NCI-H2029 (cell line): ENCODE measurements around the gene ENPP7.
"Not testable (repeated sequence)": the region's sequence is repeated elsewhere in the genome, so short reads cannot be mapped to it uniquely, and the experiment has no call there.

Source experiments
- DNase-seq: peaks from one replicate; lab custom pipeline; 2025; lab: John Stamatoyannopoulos, UW

ENPP7 gene

DNA sequence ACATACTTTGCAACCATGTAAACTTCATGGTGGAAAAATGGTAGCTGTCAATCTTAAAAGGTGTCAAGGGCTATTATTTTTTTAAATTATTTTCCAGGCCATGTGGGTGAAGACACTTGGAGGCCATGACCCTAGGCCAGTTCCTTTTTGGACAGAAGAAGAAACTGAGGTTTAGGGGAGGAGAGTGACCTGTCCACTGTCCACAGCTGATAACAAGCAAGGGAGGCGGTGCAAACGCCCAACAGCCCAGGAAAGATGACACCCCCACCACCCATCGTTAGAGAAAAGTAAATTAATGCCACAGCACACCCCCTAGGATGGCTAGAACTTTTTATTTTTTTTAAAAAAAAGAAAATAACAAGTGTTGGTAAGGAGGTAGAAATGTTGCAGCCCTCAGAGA lies 19.2 kb downstream of the ENPP7 start:
- no peak for DNase-seq

DNA sequence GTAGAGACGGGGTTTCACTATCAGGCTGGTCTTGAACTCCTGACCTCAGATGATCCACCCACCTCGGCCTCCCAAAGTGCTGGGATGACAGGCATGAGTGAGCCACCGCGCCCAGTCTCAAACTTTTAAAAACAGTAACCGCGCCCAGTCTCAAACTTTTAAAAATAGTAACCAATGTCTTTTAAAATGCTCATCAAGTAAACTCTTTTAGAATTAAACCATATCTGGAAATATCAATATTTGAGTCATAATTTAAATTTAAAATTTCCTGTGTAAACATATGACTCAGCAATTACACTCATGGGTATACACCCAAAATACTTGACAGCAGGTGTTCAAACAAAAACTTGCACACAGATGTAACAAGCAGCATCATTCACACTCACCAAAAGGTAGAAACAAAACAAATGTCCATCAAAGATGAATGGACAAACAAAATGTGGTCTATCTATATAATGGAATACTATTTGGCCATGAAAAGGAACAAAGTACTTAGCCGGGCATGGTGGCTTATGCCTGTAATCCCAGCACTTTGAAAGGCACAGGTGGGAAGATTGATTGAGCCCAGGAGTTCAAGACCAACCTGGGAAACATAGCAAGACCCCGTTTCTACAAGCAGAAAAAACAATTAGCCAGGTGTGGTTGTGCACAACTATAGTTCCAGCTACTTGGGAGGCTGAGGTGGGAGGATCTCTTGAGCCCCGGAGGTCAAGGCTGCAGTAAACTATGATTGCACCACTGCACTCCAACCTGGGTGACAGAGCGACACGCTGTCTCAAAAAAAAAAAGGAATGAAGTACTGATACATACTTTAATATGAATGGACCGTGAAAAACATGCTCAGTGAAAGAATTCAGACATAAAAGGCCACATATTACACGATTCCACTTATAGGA lies 20.2 kb downstream of the ENPP7 start:
- DNase-seq = no peak

DNA sequence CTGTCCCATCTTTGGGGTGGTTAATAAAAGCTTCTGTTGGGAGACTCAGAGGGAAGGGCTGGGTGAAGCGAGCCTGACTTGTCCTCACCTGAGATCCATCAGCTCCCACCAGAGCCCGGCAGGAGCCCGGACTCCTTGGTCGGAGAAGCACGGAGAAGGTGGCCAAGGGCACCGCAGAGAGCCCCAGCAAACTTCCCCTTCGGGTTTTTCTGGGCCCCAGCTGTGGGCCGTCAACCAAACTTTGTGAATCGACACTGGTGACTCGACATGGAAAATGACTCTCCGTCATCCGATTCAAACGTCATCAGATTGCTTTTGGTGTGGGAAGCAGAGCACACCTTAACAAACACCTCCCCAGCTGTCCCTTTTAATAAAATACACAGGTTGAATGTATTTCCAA lies 21.4 kb downstream of the ENPP7 start:
- no peak for DNase-seq

DNA sequence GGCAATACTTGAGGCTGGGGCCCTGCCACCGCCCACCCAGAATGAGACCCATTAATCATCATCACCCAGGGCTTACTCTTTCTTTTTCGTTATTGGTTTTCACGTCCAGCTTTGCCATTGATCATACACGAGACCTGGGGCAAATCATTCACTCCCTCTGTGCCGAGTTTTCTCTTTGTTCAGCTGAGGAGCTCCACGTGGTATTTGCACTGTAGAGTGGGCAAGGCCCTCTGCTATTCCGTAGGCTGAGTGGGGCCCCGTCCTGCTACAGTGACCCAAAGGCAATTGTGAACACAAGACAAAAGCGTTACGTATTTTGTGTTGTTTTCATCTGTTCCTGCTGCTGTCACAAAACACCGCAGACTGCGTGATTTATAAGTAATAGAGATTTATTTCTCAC lies 23.6 kb downstream of the ENPP7 start:
- DNase-seq = no peak

DNA sequence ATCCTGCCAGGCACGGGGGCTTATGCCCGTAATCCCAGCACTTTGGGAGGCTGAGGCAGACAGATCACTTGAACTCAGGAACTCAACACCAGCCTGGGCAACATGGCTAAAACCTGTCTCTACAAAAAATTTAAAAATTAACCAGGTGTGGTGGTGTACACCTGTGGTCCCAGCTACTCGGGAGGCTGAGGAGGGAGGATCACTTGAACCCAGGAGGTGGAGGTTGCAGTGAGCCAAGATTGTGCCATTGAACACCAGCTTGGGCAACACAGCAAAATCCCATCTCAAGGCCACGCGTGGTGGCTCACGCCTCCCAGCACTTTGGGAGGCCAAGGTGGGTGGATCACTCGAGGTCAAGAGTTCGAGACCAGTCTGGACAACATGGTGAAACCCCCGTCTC lies 24.2 kb downstream of the ENPP7 start:
- not testable (repeated sequence) for DNase-seq

DNA sequence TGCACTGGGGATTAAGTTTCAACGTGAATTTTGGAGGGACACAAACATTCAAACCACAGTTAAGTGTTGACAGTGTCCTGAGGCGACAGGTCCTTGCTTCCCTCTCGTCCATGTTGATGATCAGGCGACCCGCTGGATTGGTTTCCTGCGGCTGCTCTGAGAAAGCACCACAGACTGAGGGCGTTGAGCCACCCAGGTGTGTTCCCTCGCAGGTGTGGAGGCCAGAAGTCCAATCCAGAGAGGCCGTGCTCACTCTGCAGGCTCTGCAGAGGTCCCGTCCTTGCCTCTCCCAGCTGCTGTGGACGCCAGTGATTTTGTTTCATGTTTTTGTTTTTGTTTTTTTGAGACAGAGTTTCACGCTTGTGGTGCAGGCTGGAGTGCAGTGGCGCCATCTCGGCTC lies 24.8 kb downstream of the ENPP7 start:
- no peak for DNase-seq

DNA sequence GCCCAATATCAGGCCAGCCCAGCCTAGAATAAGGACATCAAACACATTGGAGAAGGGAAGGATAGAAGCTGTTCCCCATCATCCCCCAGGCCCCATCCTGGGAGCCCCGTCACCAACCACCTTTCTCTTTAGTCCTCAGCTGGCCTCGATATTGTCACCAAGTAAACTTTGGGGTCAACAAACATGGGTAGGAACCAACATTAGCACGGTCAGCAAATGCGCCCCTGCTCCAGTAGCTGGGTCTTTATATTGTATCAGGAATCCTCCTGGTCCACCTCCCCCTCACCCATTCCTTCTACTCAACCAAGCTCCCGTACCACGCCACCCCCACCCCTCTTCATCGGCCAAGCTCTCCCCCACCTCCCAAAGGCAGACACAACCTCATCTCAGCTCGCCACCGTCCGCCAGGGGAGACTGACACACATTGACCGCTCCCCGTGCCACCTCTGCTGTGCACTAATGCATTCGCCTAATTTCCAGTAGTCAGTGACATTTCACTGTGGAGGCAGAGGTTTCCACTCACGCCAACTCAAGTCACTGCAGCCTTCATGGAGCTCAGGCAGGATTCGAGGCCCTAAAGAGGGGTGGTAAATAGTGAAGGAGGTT lies 26.5 kb downstream of the ENPP7 start:
- DNase-seq = no peak

DNA sequence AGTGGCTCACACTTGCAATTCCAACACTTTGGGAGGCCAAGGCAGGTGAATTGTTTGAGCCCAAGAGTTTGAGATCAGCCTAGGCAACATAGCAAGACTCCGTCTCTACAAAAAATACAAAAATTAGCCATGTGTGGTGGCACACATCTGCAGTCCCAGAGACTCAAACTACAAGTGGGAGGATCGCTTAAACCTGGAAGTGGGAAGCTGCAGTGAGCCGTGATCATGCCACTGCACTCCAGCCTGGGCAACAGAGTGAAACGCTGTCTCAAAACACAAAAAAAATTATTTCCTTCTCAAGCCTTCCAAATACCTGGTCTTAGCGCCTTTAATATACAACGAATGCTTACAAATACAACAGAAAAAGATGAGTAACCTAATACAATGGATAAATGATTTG lies 27.5 kb downstream of the ENPP7 start:
- DNase-seq = no peak

DNA sequence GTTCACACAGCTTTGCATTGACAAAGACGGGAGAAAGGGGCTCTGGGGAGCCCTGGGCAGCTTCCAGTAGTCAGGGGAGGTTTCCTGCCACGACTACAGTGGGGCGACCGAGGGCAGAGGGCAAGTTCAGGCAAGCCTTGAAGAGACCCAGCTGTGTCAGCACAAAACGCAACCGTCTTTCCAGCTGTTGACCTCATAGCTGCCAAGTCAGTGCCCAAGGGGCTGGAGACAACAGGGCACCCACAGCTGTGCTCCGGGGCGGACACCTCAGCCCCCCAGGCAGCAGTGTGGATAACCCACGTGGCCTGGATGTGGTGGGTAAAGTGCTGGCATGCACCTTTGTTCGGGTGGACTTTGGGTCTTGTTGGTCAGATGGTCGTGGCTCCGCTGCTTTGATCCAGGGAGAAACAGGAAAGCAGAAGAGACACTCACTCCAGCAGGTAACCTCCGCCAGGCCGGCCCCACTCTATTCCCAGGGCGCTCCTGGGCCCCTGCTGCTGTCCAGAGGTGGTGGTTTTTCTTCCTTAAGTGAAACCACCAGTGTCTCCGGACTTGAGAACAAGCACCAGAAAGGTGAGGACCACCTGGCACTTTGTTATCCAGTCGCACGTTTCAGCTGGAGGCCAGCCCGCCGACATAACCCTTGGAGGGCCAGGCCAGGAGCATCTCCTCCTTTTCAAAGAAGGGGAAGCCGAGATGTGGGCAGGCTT lies 29.6 kb downstream of the ENPP7 start:
- DNase-seq = no peak

DNA sequence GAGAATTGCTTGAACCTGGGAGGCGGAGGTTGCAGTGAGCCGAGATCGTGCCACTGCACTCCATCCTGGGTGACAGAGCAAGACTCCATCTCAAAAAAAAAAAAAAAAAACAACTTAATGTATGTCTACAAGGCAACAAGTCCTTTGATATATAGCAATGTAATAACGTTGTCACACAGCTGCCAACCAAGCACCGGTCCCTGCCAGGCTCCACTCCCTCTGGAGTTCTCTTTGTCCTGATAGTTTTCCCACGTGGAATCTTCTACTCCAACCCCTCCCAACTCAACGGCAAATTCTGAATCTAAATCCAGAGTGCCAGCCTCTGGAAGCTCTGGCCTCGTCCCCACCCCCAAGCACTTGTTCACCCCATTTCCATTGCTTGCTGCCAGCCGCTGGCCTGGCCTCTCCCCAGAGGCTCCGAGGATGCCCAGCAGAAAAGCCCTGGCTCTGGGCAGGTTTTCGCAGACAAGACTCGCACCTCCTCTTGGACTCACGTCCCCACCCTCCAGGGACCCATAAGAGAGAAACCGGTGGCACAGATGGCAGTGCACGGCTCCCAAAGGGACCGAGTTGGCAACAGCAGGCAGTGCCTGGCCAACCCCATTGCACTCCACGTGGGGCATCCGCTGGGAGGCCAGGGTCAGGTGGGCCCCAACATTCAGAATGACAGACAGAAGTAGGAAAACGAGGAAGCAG lies 31.3 kb downstream of the ENPP7 start:
- DNase-seq = no peak

DNA sequence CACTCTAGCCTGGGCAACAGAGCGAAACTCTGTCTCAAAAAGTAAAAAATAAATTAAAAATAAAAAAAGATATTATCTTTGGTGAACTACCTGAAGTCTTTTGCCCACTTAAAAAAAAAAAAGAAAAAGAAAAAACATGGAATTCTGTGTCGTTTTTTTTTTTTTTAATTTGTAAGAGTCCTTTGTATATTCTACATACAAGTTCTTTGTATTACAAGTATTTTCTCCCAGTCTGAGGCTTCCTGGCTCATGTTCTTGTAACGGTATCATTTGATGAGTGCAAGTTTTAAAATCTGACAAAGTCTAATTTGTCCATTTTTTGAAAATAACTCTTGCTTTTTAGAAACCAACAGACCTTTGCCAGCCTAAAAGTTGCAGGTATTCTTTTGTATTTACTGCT lies 35.0 kb downstream of the ENPP7 start:
- no peak for DNase-seq

DNA sequence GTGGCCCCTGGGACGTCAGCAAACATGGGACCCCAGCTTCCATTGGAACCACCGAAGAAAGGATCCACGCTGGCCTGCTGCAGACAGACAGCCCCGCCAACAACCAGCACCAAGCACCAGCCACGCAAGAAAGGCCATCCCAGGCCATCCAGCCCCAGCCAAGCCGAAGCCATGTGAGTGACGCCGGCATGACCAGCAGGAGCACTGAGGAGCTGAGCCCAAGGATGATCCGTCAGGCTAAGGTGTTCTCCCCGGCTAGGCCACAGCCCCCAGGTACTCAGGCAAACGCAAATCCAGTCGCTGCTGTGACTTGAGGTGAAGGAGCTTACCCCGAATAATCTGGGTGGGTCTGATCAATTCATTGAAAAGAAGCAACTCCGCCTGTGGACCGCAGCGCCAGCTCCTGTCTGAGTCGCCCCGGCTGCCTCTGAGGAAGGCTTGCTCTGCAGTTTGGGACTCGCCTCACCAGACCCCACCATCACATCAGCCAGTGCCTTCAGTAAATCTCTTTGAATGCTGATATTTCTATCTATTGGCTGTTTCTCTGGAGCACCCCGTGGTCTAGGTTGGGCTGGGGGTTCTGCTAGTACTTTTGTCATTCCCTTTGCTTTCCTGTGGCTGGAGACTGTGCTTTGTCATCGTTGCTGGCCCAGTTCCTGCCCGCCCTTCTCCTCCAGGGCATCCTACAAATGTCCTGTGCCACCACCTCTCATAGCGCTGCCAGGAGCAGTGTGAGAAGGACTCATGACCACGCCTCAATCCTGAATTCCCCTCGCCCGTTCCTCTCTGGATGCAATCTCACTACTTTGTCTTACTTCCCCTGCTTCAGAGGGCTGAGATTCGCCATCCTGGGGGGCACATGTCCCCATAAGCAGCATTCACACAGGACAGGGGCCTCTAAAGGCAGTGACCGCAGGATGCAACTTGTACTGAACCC lies 39.1 kb downstream of the ENPP7 start:
- DNase-seq = no peak

DNA sequence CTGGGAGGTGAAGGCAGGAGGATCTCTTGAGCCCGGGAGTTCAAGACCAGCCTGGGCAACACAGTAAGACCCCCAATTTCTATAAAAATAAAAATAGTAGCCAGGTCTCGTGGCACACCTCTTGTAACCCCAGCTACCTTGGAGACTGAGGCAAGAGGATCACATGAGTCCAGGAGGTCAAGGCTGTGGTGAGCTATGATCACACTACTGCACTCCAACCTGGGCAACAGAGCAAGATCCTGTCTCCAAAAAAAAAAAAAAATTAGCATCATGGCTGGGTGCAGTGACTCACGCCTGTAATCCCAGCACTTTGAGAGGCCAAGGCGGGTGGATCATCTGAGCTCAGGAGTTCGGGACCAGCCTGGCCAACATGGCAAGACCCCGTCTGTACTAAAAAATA lies 40.5 kb downstream of the ENPP7 start:
- no peak for DNase-seq

DNA sequence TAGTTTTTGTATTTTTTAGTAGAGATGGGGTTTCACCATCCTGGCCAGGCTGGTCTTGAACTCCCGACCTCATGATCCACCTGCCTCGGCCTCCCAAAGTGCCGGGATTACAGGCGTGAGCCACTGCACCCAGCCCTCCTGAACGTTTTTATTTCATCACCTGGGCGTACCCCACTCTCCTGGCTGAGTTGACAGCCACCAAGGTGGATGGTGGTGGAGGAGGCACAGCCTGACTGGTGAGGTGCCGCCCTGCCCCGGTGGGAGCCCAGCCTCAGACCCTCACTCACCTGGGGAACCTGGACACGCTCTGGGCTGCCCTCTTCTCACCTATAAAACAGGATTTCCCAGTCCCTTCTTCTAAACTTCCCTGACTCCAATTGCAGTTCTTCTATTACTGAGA lies 42.0 kb downstream of the ENPP7 start:
- DNase-seq = not testable (repeated sequence)

DNA sequence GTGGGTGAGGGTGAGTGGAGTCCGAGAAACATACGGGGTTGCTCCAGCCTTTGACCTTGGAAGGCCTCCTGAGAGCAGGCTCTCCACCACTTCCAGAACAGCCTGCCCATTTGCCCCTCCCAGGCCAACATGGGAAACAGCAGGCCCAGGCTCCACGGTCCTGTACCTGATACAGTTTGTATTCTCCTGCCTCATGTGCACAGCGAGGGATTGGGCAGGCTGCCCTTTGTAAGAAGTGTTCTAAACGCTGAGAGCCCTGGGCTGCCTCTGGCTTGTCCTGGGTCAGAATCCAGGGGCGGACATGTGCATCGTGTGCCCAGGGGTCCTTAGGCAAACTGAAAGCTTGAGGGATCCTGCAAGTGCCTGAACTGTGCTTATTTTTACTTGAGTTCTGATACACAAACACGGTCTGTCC lies 43.8 kb downstream of the ENPP7 start:
- no peak for DNase-seq

DNA sequence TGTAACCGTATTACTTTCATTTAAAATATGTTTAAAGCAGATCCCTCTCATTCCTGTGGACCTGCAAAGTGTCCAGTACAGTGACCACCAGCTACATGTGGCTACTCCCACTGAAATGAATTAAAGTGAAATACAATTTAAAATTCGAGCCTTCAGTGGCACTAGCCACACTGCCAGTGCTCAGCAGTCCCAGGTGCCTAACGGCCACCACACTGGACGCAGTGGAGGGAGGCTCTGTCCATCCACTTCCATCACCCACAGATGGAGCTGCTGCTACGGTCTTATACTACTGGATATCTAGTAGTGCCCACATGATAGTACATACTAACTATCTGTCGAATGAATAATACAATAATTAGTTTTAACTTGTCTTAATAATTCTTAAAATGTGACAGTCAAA lies 44.9 kb downstream of the ENPP7 start:
- no peak for DNase-seq

DNA sequence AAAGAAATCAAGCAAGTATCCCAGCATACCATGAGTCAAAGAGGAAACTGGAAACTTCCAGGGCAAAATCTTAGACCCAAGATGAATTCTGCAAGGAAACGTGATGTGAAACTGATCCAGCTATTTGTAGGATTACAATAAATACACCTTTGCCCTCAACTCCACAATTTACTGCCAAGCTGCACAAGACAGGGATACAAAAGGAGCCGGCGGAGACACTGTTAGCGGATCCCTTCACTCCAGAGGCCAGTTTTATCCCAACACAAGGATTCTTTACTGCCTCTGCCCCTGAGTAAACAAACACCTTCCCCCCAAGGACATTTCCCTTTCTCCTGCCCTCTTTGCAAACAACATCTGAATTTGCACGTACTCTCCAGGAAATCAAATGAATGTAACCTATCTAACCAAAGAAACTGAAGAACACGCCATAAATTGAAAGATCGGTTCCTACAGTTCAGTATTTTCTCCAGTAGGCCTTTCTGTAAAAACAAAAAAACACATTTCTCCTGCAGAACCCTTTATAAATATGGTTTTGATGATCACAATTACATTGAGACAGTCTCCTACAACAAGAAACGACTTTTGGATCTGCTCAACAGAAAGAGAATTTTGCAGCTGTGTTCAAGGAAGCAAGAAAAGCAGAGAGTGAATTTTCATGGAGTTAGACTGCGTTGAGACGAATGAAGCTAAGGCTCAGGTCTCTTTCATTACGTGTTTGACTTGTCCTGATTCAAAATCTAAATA lies 45.8 kb downstream of the ENPP7 start:
- no peak for DNase-seq

DNA sequence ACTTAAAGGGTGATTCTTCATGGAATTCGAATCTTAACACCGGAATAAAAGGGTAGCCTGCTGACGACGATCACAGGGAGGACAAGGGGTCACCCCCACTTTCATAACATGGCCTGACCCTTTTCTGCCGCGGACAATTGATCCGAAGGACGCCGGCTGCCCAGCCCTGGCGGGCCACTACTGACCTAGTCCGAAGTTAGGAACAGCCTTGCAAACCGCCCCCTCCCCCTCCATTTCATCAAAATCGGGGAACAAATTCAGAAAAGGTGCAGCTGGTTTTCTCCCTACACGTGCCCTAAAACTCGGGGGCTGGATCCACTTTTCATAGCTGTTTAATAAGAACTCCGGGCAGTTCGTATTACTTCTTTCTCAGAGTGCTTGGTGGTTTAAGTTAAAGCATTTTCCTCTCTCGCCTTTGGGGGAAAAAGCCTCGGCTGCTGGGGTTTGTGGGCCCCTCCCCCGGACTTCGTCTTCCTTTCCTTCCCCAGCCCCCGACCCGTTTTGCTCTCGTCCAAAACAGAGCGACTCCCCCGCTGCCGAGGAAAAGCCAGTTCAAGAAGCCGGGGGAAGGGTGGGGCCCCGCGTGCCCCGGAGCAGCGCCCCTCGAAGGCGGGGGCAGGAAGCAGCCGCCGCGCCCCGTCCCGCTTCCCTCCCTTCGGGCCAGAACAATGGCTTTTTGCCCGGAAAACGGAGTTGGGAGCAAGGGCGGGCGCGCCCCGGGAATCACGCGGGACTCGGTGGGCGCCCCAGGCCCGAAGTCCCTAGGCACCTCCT lies 46.6 kb downstream of the ENPP7 start:
- DNase-seq = peak; percentile 30

DNA sequence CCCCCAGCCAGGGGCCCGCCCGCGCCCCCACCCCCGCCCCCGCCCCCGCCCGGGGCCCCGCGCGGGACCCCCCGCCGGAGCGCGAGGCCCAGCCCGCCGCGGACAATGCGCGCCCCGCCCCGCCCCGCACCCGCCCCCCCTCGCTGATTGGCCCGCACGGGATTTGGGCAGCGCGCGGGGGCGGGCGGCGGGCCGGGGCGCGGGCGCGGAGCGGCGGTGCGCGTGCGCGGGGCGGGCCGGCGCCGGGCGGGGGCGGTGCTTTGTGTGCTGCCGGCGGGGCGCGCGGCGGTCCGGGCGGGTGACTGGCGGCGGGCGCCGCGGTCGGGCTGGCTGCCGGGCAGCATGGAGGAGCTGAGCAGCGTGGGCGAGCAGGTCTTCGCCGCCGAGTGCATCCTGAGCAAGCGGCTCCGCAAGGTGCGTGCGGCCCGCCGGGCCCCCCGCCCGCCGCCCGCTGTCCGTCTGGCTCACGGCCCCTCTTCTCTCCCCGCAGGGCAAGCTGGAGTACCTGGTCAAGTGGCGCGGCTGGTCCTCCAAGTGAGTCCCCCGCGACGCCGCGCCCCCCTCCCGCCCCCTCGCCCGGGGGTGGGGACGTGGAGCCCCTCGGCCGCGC lies 47.3 kb downstream of the ENPP7 start, which contains the start of gene CBX2:
CBX2 (plus strand) TSS at position 255 of the 610 bp plus-strand sequence; CDS start at position 343, 88 bp downstream.
- DNase-seq = peak; percentile 30
